Mesenchymal stem cell (in vitro differentiated cells and primary cell): Measurements from ENCODE around the gene MYLK.
A peak's percentile ranks its signal among the peaks of the same experiment; 100 is the strongest.

ENCODE experiments used
- DNase-seq: peaks from one replicate; pipeline ENCODE4 v3.0.0-alpha.2; 2013
- H2AFZ ChIP-seq: one replicate; pipeline ENCODE4 v1.6.1; 2013; ENCODE audit warnings: low read depth, mild to moderate bottlenecking, control low read depth, inconsistent platforms, low read length, moderate library complexity
- H2AK5ac ChIP-seq: 2 replicates; pipeline ENCODE4 v1.6.1; 2013; ENCODE audit warnings: low read length, moderate library complexity, mild to moderate bottlenecking, inconsistent platforms; ENCODE audit not compliant: severe bottlenecking
- H2BK120ac ChIP-seq: one replicate; pipeline ENCODE4 v1.6.1; 2013; ENCODE audit warnings: low read depth, mild to moderate bottlenecking, inconsistent platforms, low read length, moderate library complexity
- H2BK12ac ChIP-seq, 2 experiments: one replicate each; pipeline ENCODE4 v1.6.1; 2013; ENCODE audit warnings: inconsistent platforms in 2 of 2, low read length in 2 of 2, mild to moderate bottlenecking in 2 of 2, moderate library complexity in 2 of 2, control low read depth in 1 of 2
- H2BK15ac ChIP-seq: one replicate; pipeline ENCODE4 v1.6.1; 2013; ENCODE audit warnings: mild to moderate bottlenecking, low read depth, inconsistent platforms; ENCODE audit not compliant: poor library complexity, severe bottlenecking
- H2BK5ac ChIP-seq: 2 replicates; pipeline ENCODE4 v1.6.1; 2013; ENCODE audit warnings: low read depth, mild to moderate bottlenecking, low read length, control low read depth, inconsistent platforms; ENCODE audit not compliant: poor library complexity, severe bottlenecking
- H3K14ac ChIP-seq, 2 experiments: one replicate each; pipeline ENCODE4 v1.6.1; 2013; ENCODE audit warnings: inconsistent platforms in 2 of 2, low read length in 2 of 2, control low read depth in 1 of 2, mild to moderate bottlenecking in 1 of 2, moderate library complexity in 1 of 2
- H3K18ac ChIP-seq, 2 experiments: one replicate each; pipeline ENCODE4 v1.6.1; 2013; ENCODE audit warnings: inconsistent platforms in 2 of 2, low read length in 2 of 2, control low read depth in 1 of 2, low read depth in 1 of 2, mild to moderate bottlenecking in 1 of 2
- H3K23ac ChIP-seq, 2 experiments: one replicate each; pipeline ENCODE4 v1.6.1; 2013; ENCODE audit warnings: inconsistent platforms in 2 of 2, low read length in 2 of 2, mild to moderate bottlenecking in 2 of 2, moderate library complexity in 2 of 2, control low read depth in 1 of 2
- H3K27ac ChIP-seq: 2 replicates; pipeline ENCODE4 v1.5.1; 2013; ENCODE audit warnings: mild to moderate bottlenecking, moderate library complexity, low read length, control low read depth, inconsistent platforms; ENCODE audit not compliant: poor library complexity, severe bottlenecking
- H3K27me3 ChIP-seq, 2 experiments: 2 replicates each; pipeline versions ENCODE4 v1.6.1 to v1.7.0; 2013; ENCODE audit warnings: low read length in 2 of 2, mild to moderate bottlenecking in 2 of 2, moderate library complexity in 2 of 2, control low read depth in 1 of 2, inconsistent platforms in 1 of 2; ENCODE audit not compliant: control insufficient read depth in 1 of 2, insufficient read depth in 1 of 2
- H3K36me3 ChIP-seq, 2 experiments: 2 replicates each; pipeline versions ENCODE4 v1.6.1 to v1.7.0; 2013; ENCODE audit warnings: low read length in 2 of 2, control low read depth in 1 of 2, inconsistent platforms in 1 of 2, low read depth in 1 of 2, mild to moderate bottlenecking in 1 of 2; ENCODE audit not compliant: insufficient read depth in 2 of 2, control insufficient read depth in 1 of 2
- H3K4ac ChIP-seq, 2 experiments: one replicate each; pipeline ENCODE4 v1.6.1; 2013; ENCODE audit warnings: inconsistent platforms in 2 of 2, low read length in 2 of 2, mild to moderate bottlenecking in 2 of 2, moderate library complexity in 2 of 2, control low read depth in 1 of 2, low read depth in 1 of 2
- H3K4me1 ChIP-seq: 2 replicates; pipeline ENCODE4 v1.6.1; 2013; ENCODE audit warnings: low read depth, low read length, control low read depth; ENCODE audit not compliant: control insufficient read depth, insufficient read depth
- H3K4me2 ChIP-seq: 2 replicates; pipeline ENCODE4 v1.6.1; 2013; ENCODE audit warnings: low read length, mild to moderate bottlenecking, inconsistent platforms; ENCODE audit not compliant: poor library complexity, severe bottlenecking
- H3K4me3 ChIP-seq, 2 experiments: 2 replicates each; pipeline versions ENCODE4 v1.5.1 to v1.7.0; 2013; ENCODE audit warnings: low read length in 2 of 2, mild to moderate bottlenecking in 2 of 2, control low read depth in 1 of 2, low read depth in 1 of 2; ENCODE audit not compliant: insufficient read depth in 1 of 2
- H3K79me1 ChIP-seq: replicated peaks from 2 replicates; pipeline ENCODE4 v1.6.1; 2013; ENCODE audit warnings: mild to moderate bottlenecking, control low read depth, low read length, inconsistent platforms; ENCODE audit not compliant: poor library complexity, severe bottlenecking
- H3K9ac ChIP-seq: 2 replicates; pipeline ENCODE4 v1.7.0; 2013; ENCODE audit warnings: mild to moderate bottlenecking, low read length, moderate library complexity
- H3K9me3 ChIP-seq: 2 replicates; pipeline ENCODE4 v1.7.0; 2013; ENCODE audit warnings: mild to moderate bottlenecking, low read length; ENCODE audit not compliant: control insufficient read depth
- H4K8ac ChIP-seq: one replicate; pipeline ENCODE4 v1.6.1; 2013; ENCODE audit warnings: inconsistent platforms, mild to moderate bottlenecking, low read length, moderate library complexity
- H4K91ac ChIP-seq: one replicate; pipeline ENCODE4 v1.6.1; 2013; ENCODE audit warnings: mild to moderate bottlenecking, low read length, inconsistent platforms
- WGBS: methylation state at CpG from one replicate; pipeline ENCODE4 v1.1.7; 2013; ENCODE audit warnings: mixed read lengths; 5-methylcytosine and 5-hydroxymethylcytosine counted together

The MYLK gene

DNA sequence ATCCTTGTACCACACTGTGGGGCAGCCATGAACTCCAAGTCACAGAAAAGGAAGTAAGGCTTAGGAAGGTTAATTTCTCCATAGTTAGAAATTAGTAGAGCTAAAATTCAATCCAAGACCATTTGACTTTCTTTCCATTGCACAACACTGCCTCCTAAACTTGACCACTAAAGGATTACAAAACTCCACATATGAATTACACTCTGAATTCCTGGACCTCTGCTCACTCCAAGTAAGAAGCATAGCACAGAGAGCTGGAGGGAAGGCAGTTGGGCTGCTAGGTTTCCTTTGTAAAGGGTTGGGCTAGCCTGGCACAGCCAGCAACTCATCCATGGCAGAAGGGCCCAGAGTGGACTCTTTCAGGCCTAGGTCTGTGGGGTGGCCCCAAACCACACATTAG lies 134.4 kb downstream of the MYLK start:
- Histone ChIP-seq H4K8ac (peak overlapping the region; percentile 70), H3K4me2 (no peak overlapping the region), H3K27ac (peak overlapping the region; percentile 99), H2BK120ac (peak overlapping the region; percentile 64), H3K4me3 (no peak overlapping the region), H3K9me3 (peaks cover 13% of the 10 kb centered on the region), H3K27me3 (no peaks in the 10 kb centered on the region), H2BK5ac (peak overlapping the region; percentile 99), H2BK12ac (peak overlapping the region; percentile 51 to 70), H3K4me1 (peaks cover 21% of the 10 kb centered on the region), H3K18ac (peak overlapping the region; percentile 77 to 84), H2AK5ac (peak overlapping the region; percentile 100), H3K4ac (peak overlapping the region; percentile 78 to 86), H4K91ac (peak overlapping the region; percentile 23), H3K14ac (no peak overlapping the region), H3K36me3 (peaks cover 26 to 31% of the 10 kb centered on the region in 2 experiments), H2BK15ac (no peak overlapping the region), H3K9ac (peak overlapping the region; percentile 70), H3K23ac (no peak overlapping the region), H2AFZ (no peak overlapping the region), H3K79me1 (peaks cover 22% of the 10 kb centered on the region)
- DNase-seq, result peak; percentile 93

- Histone ChIP-seq H2BK12ac (no peak overlapping the region), H3K4me3 (no peak overlapping the region), H3K23ac (no peak overlapping the region), H2BK15ac (peak overlapping the region; percentile 19), H3K27ac (peak overlapping the region; percentile 46), H3K9me3 (peaks cover 13% of the 10 kb centered on the region), H4K8ac (no peak overlapping the region), H3K79me1 (peaks cover 18% of the 10 kb centered on the region), H2BK5ac (no peak overlapping the region), H3K4ac (no peak overlapping the region), H3K18ac (no peak overlapping the region), H3K4me2 (no peak overlapping the region), H2BK120ac (no peak overlapping the region), H2AK5ac (peak overlapping the region; percentile 74), H3K4me1 (peaks cover 15% of the 10 kb centered on the region), H3K9ac (no peak overlapping the region), H3K27me3 (no peaks in the 10 kb centered on the region), H3K14ac (no peak overlapping the region), H3K36me3 (peaks cover 18 to 26% of the 10 kb centered on the region in 2 experiments), H2AFZ (no peak overlapping the region), H4K91ac (no peak overlapping the region)
- WGBS, result 71% methylated on average over 1 of the region's 1 CpG
- no peak for DNase-seq
These were observed 138.8 kb downstream of the MYLK start for GRCh38 chr3:123745184-123745855.

- H2BK120ac ChIP-seq, result no peak overlapping the region
- 94% methylated on average over 3 of the region's 6 CpGs for WGBS
These were observed 140.1 kb downstream of the MYLK start for GRCh38 chr3:123744064-123744463.

GRCh38 chr3:123743121-123743520 lies 141.0 kb downstream of the MYLK start:
- no peak overlapping the region for H3K4me3 ChIP-seq
- no peak overlapping the region for H3K4me2 ChIP-seq
- H3K36me3 ChIP-seq, result peaks cover 15 to 28% of the 10 kb centered on the region in 2 experiments
- H3K14ac ChIP-seq, result no peak overlapping the region
- H3K4ac ChIP-seq, result no peak overlapping the region
- H3K79me1 ChIP-seq, result peaks cover 14% of the 10 kb centered on the region
- H2BK12ac ChIP-seq, result no peak overlapping the region
- peaks cover 1% of the 10 kb centered on the region for H3K9me3 ChIP-seq
- no peak overlapping the region for H2AK5ac ChIP-seq
- H3K4me1 ChIP-seq, result peaks cover 19% of the 10 kb centered on the region
- H3K9ac ChIP-seq, result no peak overlapping the region
- no peak overlapping the region for H2BK120ac ChIP-seq
- no peak overlapping the region for H3K18ac ChIP-seq
- H4K91ac ChIP-seq, result no peak overlapping the region
- no peak for DNase-seq
- no peak overlapping the region for H3K27ac ChIP-seq
- H3K23ac ChIP-seq, result no peak overlapping the region
- no peak overlapping the region for H2AFZ ChIP-seq
- no peak overlapping the region for H2BK5ac ChIP-seq
- no peaks in the 10 kb centered on the region for H3K27me3 ChIP-seq
- H2BK15ac ChIP-seq, result no peak overlapping the region
- no peak overlapping the region for H4K8ac ChIP-seq

More at GRCh38 chr3:123744064-123744463, 140.1 kb downstream of the MYLK start:
- H3K9me3 ChIP-seq, result peaks cover 10% of the 10 kb centered on the region
- H2BK15ac ChIP-seq, result no peak overlapping the region
- no peak overlapping the region for H3K14ac ChIP-seq
- peaks cover 16% of the 10 kb centered on the region for H3K79me1 ChIP-seq
- no peak overlapping the region for H4K91ac ChIP-seq
- no peak overlapping the region for H3K4me2 ChIP-seq
- H3K18ac ChIP-seq, result no peak overlapping the region
- H3K27me3 ChIP-seq, result no peaks in the 10 kb centered on the region
- no peak overlapping the region for H3K27ac ChIP-seq
- no peak overlapping the region for H3K4me3 ChIP-seq
- DNase-seq, result no peak
- H4K8ac ChIP-seq, result no peak overlapping the region
- no peak overlapping the region for H3K4ac ChIP-seq
- peaks cover 16% of the 10 kb centered on the region for H3K4me1 ChIP-seq
- H2BK12ac ChIP-seq, result no peak overlapping the region
- H2BK5ac ChIP-seq, result no peak overlapping the region
- H2AFZ ChIP-seq, result no peak overlapping the region
- H3K23ac ChIP-seq, result no peak overlapping the region
- H2AK5ac ChIP-seq, result no peak overlapping the region
- peaks cover 18 to 26% of the 10 kb centered on the region in 2 experiments for H3K36me3 ChIP-seq
- no peak overlapping the region for H3K9ac ChIP-seq
